ENCODE data around the gene OPRL1. TPM values are rescaled to one million over a fixed set of nuclear protein-coding genes. Genes with fewer than 3 reads are reported as not detected.

OPRL1 gene
- 0.92 and 1.2 TPM in 2 replicates for total RNA-seq (2014; rRNA removed)
- 0.73 TPM for polyA plus RNA-seq (2012)

DNA sequence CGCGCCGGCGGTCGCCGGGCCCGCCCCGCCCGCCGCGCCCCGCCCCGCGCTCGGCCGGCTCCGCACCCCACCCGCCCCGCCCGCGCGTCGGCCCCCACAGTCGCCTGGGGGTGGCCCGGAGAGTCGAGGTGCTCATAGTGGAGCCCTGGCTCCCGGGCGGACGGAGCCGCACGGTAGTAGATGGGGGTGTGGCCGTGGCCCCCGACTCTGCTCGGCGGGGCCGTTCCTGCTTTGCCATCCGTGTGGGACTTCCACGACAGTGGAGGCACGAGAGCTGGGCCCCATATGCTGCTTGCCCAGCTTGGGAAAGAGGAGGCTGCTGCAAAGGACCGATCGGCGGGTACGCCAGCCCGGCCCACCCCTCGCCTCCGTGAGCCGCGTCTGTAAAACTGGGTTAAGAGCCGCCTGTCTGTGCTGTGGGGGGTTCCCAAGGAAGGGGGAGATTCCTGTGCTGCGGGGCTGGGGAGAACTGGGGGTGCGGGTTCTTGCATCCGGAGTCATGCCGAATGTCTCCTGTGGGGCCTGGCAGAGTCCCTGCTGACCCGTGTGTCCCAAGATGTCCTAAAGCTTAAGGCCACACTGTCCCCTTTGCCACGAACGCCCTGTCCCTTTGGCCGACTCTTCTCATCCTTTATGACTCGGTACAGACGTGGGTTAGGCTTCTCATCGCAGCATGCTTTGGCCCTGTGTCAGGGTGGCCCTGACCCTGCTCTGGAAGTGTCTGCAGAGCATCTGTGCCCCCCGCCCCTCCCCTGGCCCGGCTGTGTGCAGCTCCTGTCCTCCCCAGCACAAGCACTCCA, at the start of gene OPRL1:
TSS of gene OPRL1 (plus strand) at position 70 of the 800 bp plus-strand sequence. CDS start 12,639 bp downstream, outside the sequence.
- no peak for DNase-seq (ENCODE audit: low read depth)

- DNase-seq (ENCODE audit: low read depth), result no peak
These were observed 49.3 kb upstream of the OPRL1 start for GRCh38 chr20:64030371-64031134.

- DNase-seq (ENCODE audit: low read depth), result no peak
These were observed 48.0 kb upstream of the OPRL1 start for GRCh38 chr20:64031822-64032314.

DNA sequence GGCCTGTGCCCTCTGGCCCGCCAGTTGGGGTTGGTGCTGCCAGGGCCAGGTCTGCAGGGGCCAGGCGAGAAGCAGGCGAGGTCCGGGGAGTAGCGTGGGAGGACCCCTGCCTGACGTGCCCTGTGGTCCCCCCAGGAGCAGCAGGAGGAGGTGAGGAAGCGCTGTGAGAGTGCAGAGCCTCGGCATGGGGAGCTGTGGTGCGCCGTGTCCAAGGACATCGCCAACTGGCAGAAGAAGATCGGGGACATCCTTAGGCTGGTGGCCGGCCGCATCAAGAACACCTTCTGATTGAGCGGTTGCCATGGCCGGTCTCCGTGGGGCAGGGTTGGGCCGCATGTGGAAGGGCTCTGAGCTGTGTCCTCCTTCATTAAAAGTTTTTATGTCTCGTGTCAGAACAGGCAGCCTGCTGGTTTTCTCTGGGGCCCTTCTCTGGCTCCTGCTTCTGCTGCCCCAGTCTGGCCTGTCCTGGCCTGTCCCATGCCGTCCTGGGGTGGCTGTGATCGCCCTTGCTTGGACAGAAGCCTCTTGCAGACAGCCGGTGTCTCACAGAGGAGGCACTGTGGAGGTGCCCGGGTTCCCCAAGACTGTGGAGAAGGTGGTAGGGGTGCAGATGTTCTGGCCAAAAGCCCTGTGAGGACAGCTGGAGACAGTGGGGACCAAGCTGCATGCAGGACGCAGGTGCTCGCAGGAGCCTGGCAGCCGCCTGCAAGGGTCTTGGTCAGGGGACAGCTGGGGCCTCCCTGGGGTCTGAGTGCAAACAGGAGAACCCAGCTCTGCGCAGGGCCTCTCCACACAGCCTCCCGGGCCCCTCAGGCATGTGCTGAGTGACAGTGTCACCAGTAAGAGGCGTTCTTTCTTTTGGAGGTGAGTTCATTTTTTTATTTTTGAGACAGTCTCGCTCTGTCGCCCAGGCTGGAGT, 46.9 kb upstream of the OPRL1 start:
- DNase-seq (ENCODE audit: low read depth), result no peak

GRCh38 chr20:64033981-64034493, 45.8 kb upstream of the OPRL1 start:
- DNase-seq (ENCODE audit: low read depth), result no peak

DNA sequence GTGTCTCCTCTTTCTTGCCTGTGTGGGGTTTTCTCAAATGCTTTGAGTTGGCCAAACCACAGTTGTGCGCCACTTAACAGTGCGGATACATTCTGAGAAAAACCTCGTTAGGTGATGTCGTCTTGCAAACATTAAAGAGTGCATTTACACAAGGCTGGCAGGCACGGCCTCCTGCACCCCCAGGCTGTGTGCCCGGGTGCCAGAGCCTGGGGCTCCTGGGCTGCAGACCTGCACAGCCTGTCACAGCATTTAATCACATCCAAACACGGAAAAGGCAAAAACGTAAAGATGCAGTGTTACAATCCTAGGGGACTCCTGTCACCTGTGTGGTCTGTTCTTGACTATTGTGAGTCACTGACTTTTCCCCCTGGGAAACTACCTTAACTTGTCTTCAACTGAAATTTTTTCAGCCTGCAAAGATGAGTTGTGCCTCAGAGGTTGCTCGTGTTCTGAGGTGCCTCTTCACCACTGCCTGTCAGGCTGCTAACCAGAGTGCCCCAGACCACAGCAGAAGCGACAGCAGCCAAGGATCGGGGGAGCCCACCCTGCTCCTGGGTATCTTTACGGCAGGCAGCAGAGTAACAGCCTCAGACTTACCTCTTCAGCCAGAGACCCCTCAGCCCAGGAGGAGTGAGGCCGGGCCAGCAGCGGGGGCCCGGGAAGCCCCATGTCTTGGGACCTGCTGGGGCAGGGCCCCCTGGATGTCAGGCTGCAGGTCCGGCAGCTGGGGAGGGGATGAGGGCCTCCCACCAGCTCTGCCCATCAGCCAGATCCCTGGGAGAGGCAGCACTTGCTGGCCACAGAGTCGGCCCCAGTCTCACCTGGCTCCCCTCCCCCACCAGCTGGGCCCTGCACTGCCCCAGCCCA, 44.6 kb upstream of the OPRL1 start:
- no peak for DNase-seq (ENCODE audit: low read depth)

- no peak for DNase-seq (ENCODE audit: low read depth)
These were observed 43.9 kb upstream of the OPRL1 start, which contains the start of gene C20orf204 for GRCh38 chr20:64035933-64036345. Gene C20orf204 (plus strand): TSS chr20:64036182. CDS start chr20:64036324, 142 bp downstream.

- DNase-seq (ENCODE audit: low read depth), result peak; percentile 44
These were observed 43.3 kb upstream of the OPRL1 start for GRCh38 chr20:64036346-64037198.

- no peak for DNase-seq (ENCODE audit: low read depth)
These were observed 42.7 kb upstream of the OPRL1 start for GRCh38 chr20:64037199-64037497.

DNA sequence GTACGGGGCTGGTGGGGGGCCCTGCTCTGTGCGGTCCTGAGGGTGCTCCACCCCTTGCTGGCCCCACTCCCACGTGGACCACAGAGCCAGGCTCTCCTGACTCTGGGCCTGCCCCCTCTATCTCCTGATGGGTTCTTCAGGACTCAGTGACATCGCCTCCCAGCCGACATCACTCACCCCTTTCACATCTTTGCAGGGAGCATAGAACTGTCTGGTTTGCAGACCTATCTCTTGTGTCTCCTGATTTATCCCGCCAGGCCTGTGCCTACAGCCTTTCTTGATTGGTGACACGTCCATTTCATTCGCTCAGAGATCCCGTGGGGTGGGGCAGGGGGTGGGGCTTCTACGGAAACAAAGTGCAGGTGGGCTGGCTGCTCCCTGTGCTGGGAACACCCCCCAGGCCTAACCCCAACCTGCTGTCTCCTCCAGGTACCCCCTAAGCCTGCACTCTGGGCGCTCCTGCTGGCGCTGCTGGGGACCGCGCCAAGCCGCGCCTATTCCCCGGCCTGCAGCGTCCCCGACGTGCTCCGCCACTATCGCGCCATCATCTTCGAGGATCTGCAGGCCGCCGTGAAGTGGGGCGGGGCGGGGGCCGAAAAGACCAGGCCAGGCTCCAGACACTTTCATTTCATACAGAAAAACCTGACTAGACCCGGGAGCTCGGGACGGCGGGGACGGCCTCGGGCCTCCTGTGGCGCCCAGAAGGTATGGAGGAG, 42.2 kb upstream of the OPRL1 start:
- no peak for DNase-seq (ENCODE audit: low read depth)

- no peak for DNase-seq (ENCODE audit: low read depth)
These were observed 41.7 kb upstream of the OPRL1 start for GRCh38 chr20:64038224-64038564.

GRCh38 chr20:64038565-64039292, 41.2 kb upstream of the OPRL1 start:
- peak; percentile 28 for DNase-seq (ENCODE audit: low read depth)

DNA sequence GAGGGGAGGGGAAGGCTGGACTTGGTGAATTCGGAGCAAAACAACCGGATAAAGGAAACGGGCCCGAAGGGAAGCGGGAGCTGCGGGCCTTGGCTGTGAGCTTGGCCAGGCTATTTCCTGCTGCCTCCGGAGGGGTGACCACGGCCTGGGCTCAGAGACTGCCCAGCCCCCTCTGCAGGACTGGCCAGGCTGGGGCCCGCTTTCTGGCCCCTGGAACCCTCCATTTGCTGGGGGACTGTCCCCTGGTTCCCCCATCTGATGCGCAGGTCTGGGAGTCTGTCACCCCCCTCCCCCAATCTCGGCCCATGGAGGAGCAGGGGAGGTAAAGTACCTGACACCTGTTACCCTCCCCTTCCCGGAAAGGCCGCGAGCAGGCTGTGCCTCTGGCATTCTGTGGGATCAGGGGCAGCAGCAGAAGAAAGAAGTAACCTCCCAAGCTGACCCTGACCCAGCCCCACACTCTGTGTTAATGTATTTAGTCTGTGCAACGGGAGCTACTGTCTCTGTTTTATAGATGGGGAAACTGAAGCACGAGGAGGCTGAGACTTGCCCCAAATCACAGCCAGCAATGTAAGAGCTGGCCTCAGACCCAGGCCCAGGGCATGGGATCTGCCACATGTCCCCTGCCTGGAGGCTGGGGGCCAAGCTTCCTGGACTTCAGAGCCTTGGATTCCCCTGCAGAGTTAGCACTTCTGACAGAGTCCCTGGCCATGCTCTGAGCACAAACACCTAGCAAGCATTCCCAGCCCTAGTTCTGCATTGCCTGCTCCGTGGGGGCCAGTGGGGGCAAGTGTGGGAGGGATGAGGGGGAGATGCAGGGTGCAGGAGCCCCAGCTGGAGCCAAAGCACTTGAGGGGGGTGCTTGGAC, 40.4 kb upstream of the OPRL1 start:
- DNase-seq (ENCODE audit: low read depth), result no peak

DNA sequence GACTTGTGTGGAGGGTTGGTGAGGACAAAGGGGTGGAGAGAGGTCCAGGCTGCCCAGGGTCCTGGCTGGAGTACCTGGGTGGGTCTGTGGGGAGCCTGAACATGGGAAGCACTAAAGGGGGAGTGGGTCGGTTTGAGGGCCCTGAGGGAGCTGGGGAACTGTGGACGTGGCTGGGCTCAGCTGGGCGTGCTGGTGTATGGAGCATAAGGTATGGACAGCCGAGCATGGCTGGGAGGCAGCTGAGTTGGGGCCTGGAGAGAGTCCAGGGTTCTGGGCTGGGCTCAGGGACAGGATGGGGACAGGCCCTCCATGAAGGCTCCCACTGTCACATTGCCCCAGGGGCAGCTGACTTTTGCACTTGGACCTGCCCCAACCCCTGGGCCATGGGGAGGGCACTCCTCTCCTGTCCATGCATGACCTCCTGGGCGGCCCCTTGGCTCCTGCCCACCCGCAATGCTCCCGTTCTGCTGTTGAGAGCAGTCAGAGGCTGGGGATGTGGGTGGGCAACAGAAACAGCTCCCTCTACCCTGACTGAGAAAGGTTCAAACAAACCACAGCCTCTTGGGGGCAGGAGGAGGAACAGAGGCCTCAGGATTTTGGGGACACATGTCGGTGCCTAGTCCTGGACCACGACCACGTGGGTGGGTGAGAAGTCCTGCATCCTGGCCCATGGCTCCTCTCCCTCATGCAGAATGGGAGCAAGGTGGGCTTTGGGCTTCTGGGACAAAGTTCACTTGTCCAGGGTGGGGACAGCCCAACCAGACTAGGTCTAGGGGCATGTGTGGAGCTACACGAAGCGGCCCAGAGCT, 39.4 kb upstream of the OPRL1 start:
- no peak for DNase-seq (ENCODE audit: low read depth)

GRCh38 chr20:64041040-64041780, 38.7 kb upstream of the OPRL1 start:
- no peak for DNase-seq (ENCODE audit: low read depth)

DNA sequence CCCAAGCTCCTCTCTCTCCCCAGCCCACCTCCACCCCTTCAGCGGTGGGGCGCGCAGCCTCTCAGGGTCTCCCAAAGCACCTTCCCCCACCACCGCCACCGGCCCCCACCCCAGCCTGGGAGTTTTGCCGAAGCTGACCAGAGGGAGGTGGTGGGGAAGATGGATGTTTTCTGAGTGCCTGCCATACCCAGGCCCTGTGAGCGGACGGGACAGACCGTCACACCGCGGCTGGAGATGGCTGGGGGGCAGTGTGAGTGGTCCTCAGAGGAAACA, 38.2 kb upstream of the OPRL1 start:
- no peak for DNase-seq (ENCODE audit: low read depth)

Measured in LHCN-M2 (cell line).